Trophoblast cell (in vitro differentiated cells and primary cell): ENCODE measurements around the gene RNF126.

ENCODE experiments used
- DNase-seq, 2 donors: peaks; one replicate each; pipeline ENCODE4 v3.0.0-alpha.2; 2016
- H2AFZ ChIP-seq: 2 replicates; pipeline ENCODE4 v1.6.1; 2013; ENCODE audit warnings: low read length, moderate library complexity, mild to moderate bottlenecking; ENCODE audit not compliant: insufficient read depth, poor library complexity
- H2AK5ac ChIP-seq: 2 replicates; pipeline ENCODE4 v1.6.1; 2013; ENCODE audit warnings: mild to moderate bottlenecking, low read length
- H2BK120ac ChIP-seq: 2 replicates; pipeline ENCODE4 v1.6.1; 2013; ENCODE audit warnings: low read length, mild to moderate bottlenecking, moderate library complexity; ENCODE audit not compliant: insufficient read depth, poor library complexity
- H2BK12ac ChIP-seq: 2 replicates; pipeline ENCODE4 v1.6.1; 2013; ENCODE audit warnings: mild to moderate bottlenecking, low read length, moderate library complexity
- H2BK5ac ChIP-seq: 2 replicates; pipeline ENCODE4 v1.6.1; 2013; ENCODE audit warnings: low read length, low read depth, moderate library complexity, mild to moderate bottlenecking; ENCODE audit not compliant: poor library complexity
- H3K14ac ChIP-seq: 2 replicates; pipeline ENCODE4 v1.6.1; 2013; ENCODE audit warnings: mild to moderate bottlenecking, low read length
- H3K18ac ChIP-seq: 2 replicates; pipeline ENCODE4 v1.6.1; 2013; ENCODE audit warnings: mild to moderate bottlenecking, low read length
- H3K23ac ChIP-seq: 2 replicates; pipeline ENCODE4 v1.6.1; 2013; ENCODE audit warnings: low read length
- H3K27ac ChIP-seq: 2 replicates; pipeline ENCODE4 v1.5.1; 2013; ENCODE audit warnings: low read depth, mild to moderate bottlenecking, inconsistent platforms, low read length, moderate library complexity
- H3K27me3 ChIP-seq: 2 replicates; pipeline ENCODE4 v1.6.1; 2013; ENCODE audit warnings: inconsistent platforms, mild to moderate bottlenecking, low read length, moderate library complexity; ENCODE audit not compliant: insufficient read depth
- H3K36me3 ChIP-seq, 2 experiments: 1 replicate in 1 of 2; 2 replicates in 1 of 2; pipeline ENCODE4 v1.6.1; 2013; ENCODE audit warnings: low read length in 2 of 2, mild to moderate bottlenecking in 2 of 2, moderate library complexity in 1 of 2; ENCODE audit not compliant: insufficient read depth in 2 of 2, control insufficient read depth in 1 of 2
- H3K4ac ChIP-seq: 2 replicates; pipeline ENCODE4 v1.6.1; 2013; ENCODE audit warnings: low read depth, mild to moderate bottlenecking, low read length, moderate library complexity
- H3K4me1 ChIP-seq, 2 experiments: 1 replicate in 1 of 2; 2 replicates in 1 of 2; pipeline ENCODE4 v1.6.1; 2013; ENCODE audit warnings: low read length in 2 of 2, mild to moderate bottlenecking in 2 of 2, moderate library complexity in 1 of 2; ENCODE audit not compliant: insufficient read depth in 2 of 2, control insufficient read depth in 1 of 2
- H3K4me2 ChIP-seq: 2 replicates; pipeline ENCODE4 v1.6.1; 2013; ENCODE audit warnings: inconsistent platforms, mild to moderate bottlenecking, low read length, moderate library complexity
- H3K4me3 ChIP-seq: 2 replicates; pipeline ENCODE4 v1.5.1; 2013; ENCODE audit warnings: mild to moderate bottlenecking, low read depth, low read length, inconsistent platforms
- H3K79me1 ChIP-seq: one replicate; pipeline ENCODE4 v1.6.1; 2013; ENCODE audit warnings: low read length
- H3K79me2 ChIP-seq: 2 replicates; pipeline ENCODE4 v1.6.1; 2013; ENCODE audit warnings: low read length, mild to moderate bottlenecking; ENCODE audit not compliant: control insufficient read depth, insufficient read depth, poor library complexity
- H3K9ac ChIP-seq: 2 replicates; pipeline ENCODE4 v1.6.1; 2013; ENCODE audit warnings: mild to moderate bottlenecking, low read length
- H3K9me3 ChIP-seq: 2 replicates; pipeline ENCODE4 v1.6.1; 2013; ENCODE audit warnings: low read depth, mild to moderate bottlenecking, control low read depth, inconsistent platforms, low read length; ENCODE audit not compliant: insufficient read depth
- H4K12ac ChIP-seq: 2 replicates; pipeline ENCODE4 v1.6.1; 2013; ENCODE audit warnings: low read depth, mild to moderate bottlenecking, low read length, moderate library complexity
- H4K8ac ChIP-seq: 2 replicates; pipeline ENCODE4 v1.6.1; 2013; ENCODE audit warnings: low read depth, mild to moderate bottlenecking, low read length, moderate library complexity
- H4K91ac ChIP-seq: one replicate; pipeline ENCODE4 v1.6.1; 2013; ENCODE audit warnings: low read depth, mild to moderate bottlenecking, low read length, moderate library complexity
- WGBS: extraction: QIAGEN DNeasy Blood & Tissue Kit; methylation state at CpG from one replicate; pipeline ENCODE4 v1.1.7; 2013; ENCODE audit warnings: missing lambda C conversion rate; ENCODE audit not compliant: insufficient read length, insufficient coverage; ENCODE audit errors: extremely low coverage; 5-methylcytosine and 5-hydroxymethylcytosine counted together

RNF126 gene

DNA sequence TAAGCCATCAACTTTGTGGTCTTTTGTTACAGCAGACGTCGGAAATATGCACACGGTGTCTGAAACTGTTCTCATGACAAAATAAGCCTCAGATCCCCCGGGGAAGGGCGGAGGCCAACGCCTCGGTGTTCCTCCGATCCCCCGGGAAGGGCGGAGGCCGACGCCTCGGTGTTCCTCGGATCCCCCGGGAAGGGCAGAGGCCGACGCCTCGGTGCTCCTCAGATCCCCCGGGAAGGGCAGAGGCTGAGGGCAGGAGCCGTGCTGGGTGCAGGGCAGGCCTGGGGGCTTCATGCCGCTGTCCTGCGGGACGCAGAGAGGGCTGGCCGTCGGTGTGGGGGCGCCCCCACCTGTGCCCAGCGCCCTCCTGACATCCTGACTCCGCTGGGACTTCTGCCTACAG is 18.7 kb downstream of the RNF126 start:
- no peak overlapping the region for H2AFZ ChIP-seq
- no peak overlapping the region for H2BK12ac ChIP-seq
- H3K4me2 ChIP-seq = no peak overlapping the region
- no peak overlapping the region for H3K4ac ChIP-seq
- no peak overlapping the region for H4K91ac ChIP-seq
- H3K79me1 ChIP-seq = no peaks in the 10 kb centered on the region
- no peak overlapping the region for H4K12ac ChIP-seq
- no peak overlapping the region for H3K23ac ChIP-seq
- H2AK5ac ChIP-seq = no peak overlapping the region
- WGBS = no CpG with 5 or more reads among the region's 28 CpGs
- H4K8ac ChIP-seq = no peak overlapping the region
- H3K4me3 ChIP-seq = no peak overlapping the region
- peaks cover 47 to 55% of the 10 kb centered on the region in 2 experiments for H3K36me3 ChIP-seq
- no peak for DNase-seq
- no peak overlapping the region for H2BK5ac ChIP-seq
- H3K9me3 ChIP-seq = peaks cover 2% of the 10 kb centered on the region
- no peak overlapping the region for H2BK120ac ChIP-seq
- H3K14ac ChIP-seq = no peak overlapping the region
- H3K4me1 ChIP-seq = peaks cover 0 to 2% of the 10 kb centered on the region in 2 experiments
- H3K27ac ChIP-seq = no peak overlapping the region
- H3K79me2 ChIP-seq = no peaks in the 10 kb centered on the region
- H3K9ac ChIP-seq = no peak overlapping the region
- H3K18ac ChIP-seq = no peak overlapping the region
- H3K27me3 ChIP-seq = no peaks in the 10 kb centered on the region

DNA sequence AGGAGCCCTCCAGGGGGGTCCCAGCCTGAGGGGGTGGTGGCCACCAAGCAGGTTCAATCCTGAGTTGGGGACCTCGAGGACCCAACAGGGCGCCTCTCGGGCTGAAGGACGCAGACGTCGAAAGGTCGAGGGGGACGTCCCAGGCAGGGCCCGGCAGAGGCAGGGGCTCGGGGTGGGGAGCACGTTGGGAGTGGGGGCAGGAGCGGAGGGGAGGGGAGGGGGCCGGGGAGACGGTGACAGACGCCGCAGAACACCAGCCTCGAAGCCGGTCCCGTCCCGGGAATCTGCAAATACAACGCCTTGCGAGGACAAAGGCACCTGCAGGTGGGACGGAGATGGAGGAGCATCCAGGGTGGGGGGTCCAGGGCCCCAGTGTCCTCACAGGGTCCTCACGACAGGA is 19.3 kb downstream of the RNF126 start:
- no peak for DNase-seq
- Histone ChIP-seq H3K18ac (no peak overlapping the region), H4K91ac (no peak overlapping the region), H3K4ac (no peak overlapping the region), H3K4me3 (no peak overlapping the region), H3K79me1 (no peaks in the 10 kb centered on the region), H3K4me1 (peaks cover 3 to 7% of the 10 kb centered on the region in 2 experiments), H3K27me3 (no peaks in the 10 kb centered on the region), H2BK120ac (no peak overlapping the region), H3K36me3 (peaks cover 41 to 49% of the 10 kb centered on the region in 2 experiments), H3K9me3 (peaks cover 4% of the 10 kb centered on the region), H3K14ac (no peak overlapping the region), H4K8ac (no peak overlapping the region), H4K12ac (no peak overlapping the region), H2AK5ac (no peak overlapping the region), H2BK12ac (no peak overlapping the region), H3K79me2 (no peaks in the 10 kb centered on the region), H3K9ac (no peak overlapping the region), H3K4me2 (no peak overlapping the region), H2BK5ac (no peak overlapping the region), H3K27ac (no peak overlapping the region), H3K23ac (no peak overlapping the region), H2AFZ (no peak overlapping the region)
- no CpG with 5 or more reads among the region's 24 CpGs for WGBS

GRCh38 chr19:642767-643727 is 20.0 kb downstream of the RNF126 start:
- Histone ChIP-seq H3K4me1 (peaks cover 3 to 9% of the 10 kb centered on the region in 2 experiments), H4K91ac (no peak overlapping the region), H4K12ac (no peak overlapping the region), H3K4ac (no peak overlapping the region), H3K9me3 (peaks cover 4% of the 10 kb centered on the region), H3K79me2 (no peaks in the 10 kb centered on the region), H3K23ac (no peak overlapping the region), H3K4me2 (no peak overlapping the region), H3K27ac (no peak overlapping the region), H3K14ac (no peak overlapping the region), H2BK5ac (no peak overlapping the region), H4K8ac (no peak overlapping the region), H3K79me1 (no peaks in the 10 kb centered on the region), H3K36me3 (peaks cover 35 to 42% of the 10 kb centered on the region in 2 experiments), H2AFZ (no peak overlapping the region), H2AK5ac (no peak overlapping the region), H3K9ac (no peak overlapping the region), H3K4me3 (no peak overlapping the region), H2BK120ac (no peak overlapping the region), H3K18ac (no peak overlapping the region), H3K27me3 (no peaks in the 10 kb centered on the region), H2BK12ac (no peak overlapping the region)
- WGBS = no CpG with 5 or more reads among the region's 70 CpGs
- peak in 1 of 2 donors; percentile 36 for DNase-seq

DNA sequence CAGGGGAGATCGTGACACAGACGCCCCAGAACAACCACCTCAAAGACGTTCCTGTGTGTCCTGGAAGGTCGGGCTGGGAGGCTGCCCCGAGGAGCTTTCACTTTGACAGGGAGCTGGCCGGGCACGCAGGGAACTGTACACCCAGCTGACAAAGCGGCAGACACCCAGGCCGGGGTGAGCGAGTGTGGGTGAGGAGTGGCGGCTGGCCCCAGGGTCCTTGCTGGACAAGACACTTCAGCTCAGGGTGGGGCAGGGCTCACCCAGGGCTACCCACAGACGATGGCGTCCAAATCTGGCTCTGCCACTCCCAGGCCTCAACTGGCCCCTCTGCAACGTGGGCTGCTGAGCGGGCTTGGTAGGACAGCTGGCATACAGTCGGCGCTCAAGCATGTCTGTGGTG is 21.3 kb downstream of the RNF126 start:
- no peak overlapping the region for H2BK120ac ChIP-seq
- no peak overlapping the region for H3K4me2 ChIP-seq
- no peak overlapping the region for H3K23ac ChIP-seq
- H3K18ac ChIP-seq = no peak overlapping the region
- DNase-seq = peak in 1 of 2 donors; percentile 23
- no peak overlapping the region for H3K27ac ChIP-seq
- H3K4ac ChIP-seq = no peak overlapping the region
- H3K4me1 ChIP-seq = peaks cover 3 to 9% of the 10 kb centered on the region in 2 experiments
- H3K9ac ChIP-seq = no peak overlapping the region
- H3K36me3 ChIP-seq = peaks cover 22 to 29% of the 10 kb centered on the region in 2 experiments
- H2BK5ac ChIP-seq = no peak overlapping the region
- H3K79me1 ChIP-seq = no peaks in the 10 kb centered on the region
- no CpG with 5 or more reads among the region's 17 CpGs for WGBS
- no peaks in the 10 kb centered on the region for H3K27me3 ChIP-seq
- H2AFZ ChIP-seq = no peak overlapping the region
- no peak overlapping the region for H2BK12ac ChIP-seq
- H3K4me3 ChIP-seq = no peak overlapping the region
- H3K79me2 ChIP-seq = no peaks in the 10 kb centered on the region
- no peak overlapping the region for H4K12ac ChIP-seq
- H4K8ac ChIP-seq = no peak overlapping the region
- H3K9me3 ChIP-seq = peaks cover 4% of the 10 kb centered on the region
- no peak overlapping the region for H4K91ac ChIP-seq
- H2AK5ac ChIP-seq = no peak overlapping the region
- no peak overlapping the region for H3K14ac ChIP-seq
